HG03469 (cell line): ENCODE measurements around the gene EMILIN3.

ENCODE experiments used
- ATAC-seq: cut with Tn5 transposase; IDR thresholded peaks from one replicate; pipeline ENCODE4 v1.9.1; 2021; ENCODE audit warnings: mild to moderate bottlenecking, moderate library complexity, moderate number of reproducible peaks; ENCODE audit not compliant: unreplicated experiment

Gene EMILIN3

GRCh38 chr20:41392871-41393704, 26.5 kb upstream of the EMILIN3 start:
- ATAC-seq, result no peak

- no peak for ATAC-seq
These were observed 25.7 kb upstream of the EMILIN3 start for GRCh38 chr20:41392295-41392694.

DNA sequence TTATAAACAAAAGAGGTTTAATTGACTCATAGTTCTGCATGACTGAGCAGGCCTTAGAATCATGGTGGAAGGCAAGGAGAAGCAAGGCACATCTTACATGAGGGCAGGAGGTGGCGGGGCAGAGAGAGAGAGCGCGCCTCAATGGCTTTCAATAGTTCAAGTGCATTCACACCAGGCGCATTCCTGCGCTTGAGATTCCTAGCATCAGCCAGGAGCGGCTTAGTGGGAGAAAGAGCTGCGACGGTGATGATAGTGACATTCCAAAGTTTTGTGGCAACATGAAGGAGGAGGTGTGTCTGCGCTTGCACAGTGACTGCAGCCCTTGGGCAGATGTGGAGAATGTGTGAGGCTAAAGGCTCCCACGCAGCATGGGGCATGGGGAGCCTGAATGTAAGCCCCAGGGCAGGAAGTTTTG, 25.0 kb upstream of the EMILIN3 start:
- no peak for ATAC-seq

DNA sequence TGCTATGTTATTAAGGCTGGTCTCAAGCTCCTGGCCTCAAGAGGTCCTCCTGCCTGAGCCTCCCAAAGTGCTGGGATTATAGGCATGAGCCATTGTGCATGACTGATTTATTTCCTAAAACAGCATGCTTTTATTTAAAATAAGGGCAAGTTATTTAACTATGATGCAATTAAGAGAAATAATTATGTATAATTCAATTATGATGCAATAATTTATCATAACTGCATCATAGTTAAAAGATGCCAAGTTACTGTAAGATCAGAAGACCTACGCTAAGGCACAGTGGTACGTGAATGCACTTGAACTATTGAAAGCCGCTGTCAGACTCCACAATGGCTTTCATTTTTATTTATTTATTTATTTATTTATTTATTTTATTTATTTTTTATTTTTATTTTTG, 24.3 kb upstream of the EMILIN3 start:
- ATAC-seq, result no peak

DNA sequence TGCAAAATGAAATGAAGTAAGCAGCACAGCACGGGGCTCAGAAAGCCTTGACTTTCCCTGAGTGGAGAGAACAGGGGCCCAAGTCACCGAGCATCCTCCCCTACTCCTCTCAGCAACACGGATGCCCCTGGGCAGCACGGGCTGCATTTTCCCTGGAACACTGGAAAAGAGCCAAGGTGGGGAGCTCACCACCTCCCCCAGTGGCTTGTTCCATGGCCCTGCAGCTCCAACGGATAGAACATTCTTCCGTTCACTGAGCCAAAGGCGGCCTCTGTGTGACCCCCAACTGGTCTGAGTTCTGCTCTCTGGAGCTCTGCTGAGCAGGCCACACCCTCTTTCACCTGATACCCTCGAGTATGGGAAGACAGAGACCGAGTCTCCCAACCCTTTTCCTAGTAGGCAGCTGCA, 20.8 kb upstream of the EMILIN3 start:
- ATAC-seq, result no peak

DNA sequence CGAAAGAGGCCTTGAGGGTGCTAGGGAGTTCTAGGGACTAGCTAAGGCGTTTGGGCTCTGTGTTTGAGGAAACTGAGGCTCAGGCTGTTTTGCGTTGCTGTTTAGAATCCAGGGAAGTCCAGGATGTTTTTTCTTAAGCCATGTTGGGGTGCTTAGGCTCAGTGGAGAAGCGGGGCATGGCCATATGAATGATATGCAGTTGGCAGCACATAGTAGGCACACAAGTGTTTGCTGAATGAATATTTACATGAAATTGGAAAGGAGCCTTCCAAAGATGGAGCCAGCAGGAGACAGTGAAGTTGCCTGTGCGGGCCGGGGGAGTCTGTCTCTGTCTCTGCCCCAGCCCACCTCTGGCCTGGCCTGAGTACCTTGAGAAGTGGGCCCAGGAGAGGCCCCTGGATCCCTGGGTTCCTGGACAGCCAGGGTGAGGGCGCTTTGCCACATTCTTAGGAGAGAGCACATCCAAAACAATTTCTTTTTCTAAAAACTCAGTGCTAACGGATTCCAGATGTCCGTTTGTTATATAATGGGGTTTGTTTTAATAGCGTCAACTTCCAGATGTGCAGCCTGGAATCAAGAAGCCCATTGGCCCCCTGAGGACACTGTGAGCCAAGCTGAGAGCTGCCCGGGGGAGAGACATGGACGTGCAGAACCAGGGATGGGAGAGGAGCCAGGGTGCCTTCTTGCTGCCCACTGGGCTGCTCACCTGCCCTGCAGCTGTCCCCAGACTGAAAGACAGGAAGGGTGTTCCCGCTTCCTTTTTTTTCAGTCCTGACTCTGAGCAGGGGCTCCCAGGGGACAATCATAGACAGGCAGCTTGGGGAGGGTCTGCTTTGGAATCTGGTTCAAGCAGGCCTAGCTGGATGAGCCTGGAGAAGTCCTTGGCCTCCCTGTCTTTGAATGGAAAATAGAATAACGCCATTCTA, 20.1 kb upstream of the EMILIN3 start:
- ATAC-seq, result no peak

DNA sequence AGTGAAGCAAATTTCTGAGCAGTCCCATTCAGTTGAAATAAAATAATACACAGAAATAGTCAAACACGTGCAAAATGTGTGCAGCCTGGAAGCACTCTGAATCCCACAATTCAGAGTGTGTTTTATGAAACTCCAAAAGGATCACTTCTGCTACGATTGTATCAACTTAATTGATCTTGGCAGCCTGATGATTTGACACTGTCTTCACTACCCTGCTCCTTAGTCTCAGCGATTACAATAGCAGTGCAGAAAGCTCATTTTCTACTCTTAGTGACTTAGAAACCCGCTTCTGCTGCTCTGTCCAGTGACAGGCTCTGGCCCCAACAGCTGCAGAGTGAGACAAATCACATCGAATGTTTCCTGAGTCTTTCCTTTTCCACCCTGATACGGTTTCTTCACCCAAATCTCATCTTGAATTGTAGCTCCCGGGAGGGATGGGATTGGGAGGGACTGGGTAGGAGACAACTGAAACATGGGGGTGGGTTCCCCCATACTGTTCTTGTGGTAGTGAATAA, 16.2 kb upstream of the EMILIN3 start:
- ATAC-seq, result no peak

DNA sequence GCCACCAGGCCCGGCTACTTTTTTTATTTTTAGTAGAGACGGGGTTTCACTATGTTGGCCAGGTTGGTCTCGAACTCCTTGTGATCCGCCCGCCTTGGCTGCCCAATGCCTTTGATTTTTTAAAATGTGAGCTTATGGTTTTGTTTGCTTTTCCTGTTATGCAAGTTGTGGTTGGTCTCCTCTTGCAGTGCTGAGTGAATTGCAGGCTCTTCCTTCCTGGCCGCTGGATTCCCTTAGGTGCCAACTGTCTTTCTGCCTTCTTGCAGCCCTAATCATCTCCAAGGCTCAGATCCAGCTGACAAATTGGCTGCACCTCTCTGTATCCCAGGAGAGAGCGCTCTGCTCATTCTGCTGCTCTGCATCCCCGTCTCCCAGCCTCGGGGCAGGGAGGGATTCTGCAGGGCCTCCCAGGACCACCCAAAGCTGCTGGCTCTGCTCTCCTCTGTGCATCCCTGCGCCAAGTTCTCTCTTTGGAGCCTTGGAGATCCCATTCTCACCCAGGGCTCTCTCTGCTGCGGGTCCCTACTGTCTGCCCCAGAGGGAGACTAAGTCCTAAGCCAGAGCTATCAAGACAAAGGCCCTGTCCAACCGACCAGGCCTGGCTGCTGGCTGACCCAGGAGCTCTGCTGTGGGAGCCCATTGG, 14.1 kb upstream of the EMILIN3 start:
- no peak for ATAC-seq

DNA sequence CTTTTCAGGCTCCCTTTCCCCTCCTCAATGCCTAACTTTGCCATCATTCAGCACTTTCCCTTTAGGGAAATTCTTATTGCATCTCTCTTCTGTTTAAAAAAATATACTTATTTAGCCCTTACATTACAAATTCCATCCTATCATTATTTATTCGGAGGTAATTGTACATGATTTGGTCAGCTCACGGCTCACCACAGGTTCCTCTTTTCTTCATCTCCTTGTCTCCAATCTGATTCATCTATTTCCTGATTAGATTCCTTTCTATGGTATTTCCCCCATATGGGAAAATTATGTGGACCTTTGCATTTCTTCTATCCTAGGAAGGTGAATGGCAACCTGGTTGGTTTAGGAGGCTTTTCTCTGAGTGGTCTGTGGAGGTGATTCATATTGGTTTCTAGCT, 12.9 kb upstream of the EMILIN3 start:
- ATAC-seq, result no peak

DNA sequence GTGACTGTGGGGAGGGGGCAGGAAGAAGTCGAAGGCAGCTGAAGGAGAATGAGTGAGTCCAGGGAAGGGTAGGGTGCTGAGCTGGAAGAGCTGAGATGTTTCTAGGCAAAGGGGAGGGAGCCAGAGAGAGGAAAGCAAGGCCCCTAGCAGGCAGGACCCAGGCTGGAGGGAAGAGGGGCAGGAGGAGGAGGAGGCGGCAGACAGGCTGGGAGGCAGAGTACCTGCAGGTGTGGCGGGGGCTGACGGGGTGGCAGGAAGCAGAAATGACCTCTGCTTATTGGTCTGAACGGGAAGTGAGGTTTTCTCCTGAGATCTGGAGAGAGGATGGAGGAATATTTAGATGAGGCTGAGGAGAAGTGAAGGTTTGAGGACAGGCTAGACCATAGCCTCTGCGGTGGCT, 10.7 kb upstream of the EMILIN3 start:
- ATAC-seq, result no peak

DNA sequence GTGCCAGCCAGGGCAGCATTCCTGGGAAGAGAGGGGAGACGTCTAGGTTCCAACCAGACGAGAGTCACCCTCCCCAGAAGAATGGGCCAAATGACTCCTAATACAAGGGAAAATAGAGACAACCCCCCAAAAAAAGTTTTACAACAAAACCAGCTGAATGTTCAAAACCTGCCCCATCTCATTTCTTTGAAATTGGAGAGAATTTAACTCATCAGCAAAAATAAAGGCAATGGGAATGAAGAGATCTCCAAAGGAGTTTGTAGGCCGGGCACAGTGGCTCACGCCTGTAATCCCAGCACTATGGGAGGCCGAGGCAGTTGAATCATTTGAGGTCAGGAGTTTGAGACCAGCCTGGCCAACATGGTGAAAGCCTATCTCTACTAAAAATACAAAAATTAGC, 9.7 kb upstream of the EMILIN3 start:
- ATAC-seq, result no peak

- ATAC-seq, result no peak
These were observed 9.2 kb upstream of the EMILIN3 start for GRCh38 chr20:41375846-41376245.

- no peak for ATAC-seq
These were observed 7.6 kb upstream of the EMILIN3 start for GRCh38 chr20:41373931-41374920.

GRCh38 chr20:41373251-41373783, 6.7 kb upstream of the EMILIN3 start:
- no peak for ATAC-seq

DNA sequence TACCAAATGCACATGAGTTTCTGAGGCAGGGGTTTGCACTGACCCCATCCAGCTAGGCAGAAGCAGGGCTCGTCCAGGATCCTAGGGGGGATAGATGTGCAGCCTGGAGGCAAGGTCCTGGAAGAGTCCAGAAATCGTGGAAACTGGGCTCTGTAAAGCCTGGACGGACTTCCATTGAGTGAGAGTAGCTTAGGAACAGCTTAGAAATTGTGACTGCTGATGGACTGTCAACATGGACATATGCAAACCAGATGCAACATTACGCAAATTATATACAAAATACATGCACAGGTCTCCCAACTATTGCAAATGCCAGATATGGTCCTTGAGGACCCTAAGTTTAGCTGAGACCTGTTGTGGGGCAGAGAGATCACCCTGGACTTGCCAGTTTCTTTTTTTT, 4.8 kb upstream of the EMILIN3 start:
- ATAC-seq, result no peak

DNA sequence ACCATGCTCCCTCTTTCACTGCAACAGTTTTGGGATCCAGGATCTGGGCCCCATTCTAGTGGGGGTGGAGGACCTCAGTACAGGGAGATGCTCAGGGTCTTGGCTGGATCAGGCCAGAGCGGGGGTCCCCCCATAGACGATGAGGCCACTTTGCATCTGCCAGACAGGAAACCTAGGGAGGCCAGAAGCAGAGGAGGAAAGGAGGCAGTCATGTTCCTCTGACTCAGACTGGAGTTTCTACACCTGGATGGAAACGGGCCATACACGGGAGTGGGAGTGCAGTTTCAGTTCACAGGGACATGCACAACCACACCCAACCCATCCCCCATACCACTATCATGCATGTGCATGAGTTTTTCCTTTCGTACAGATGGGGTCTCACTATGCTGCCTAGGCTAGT, 3.6 kb upstream of the EMILIN3 start:
- no peak for ATAC-seq

DNA sequence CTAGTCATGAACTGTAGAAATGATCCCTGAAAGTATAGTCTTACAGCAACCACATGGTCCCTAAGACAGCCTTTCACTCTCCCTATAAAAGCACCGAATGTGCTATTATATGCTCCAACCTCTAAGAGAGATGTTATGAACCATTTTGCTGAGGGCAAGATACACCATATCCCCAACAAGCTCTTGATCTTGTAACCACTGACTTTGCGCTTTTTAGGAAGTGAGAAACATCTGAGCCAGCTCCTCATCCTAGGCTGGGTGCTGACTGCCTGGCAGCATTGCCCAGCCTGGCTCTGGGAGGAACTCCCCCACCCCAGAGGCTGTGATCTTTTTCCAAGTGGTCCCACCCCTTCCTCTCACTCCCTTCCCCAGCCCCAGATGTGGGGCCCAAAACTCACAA, 3.1 kb upstream of the EMILIN3 start:
- ATAC-seq, result no peak

GRCh38 chr20:41367956-41368355, 1.3 kb upstream of the EMILIN3 start:
- no peak for ATAC-seq

DNA sequence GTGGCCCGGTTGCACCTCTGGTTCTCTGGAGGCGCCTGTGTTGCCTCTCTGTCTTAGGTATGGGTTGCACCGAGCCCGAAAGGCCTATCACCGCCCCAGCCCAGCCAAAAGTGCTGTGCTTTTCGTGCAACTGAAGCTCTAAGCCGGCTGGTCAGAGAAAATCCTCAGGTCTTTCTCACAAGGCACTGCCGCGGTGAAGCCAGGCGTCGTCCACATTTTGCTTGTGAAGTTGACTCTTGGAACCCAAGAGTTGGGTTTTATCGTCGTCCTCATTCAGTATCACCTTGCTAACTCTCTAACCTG, 726 bp upstream of the EMILIN3 start:
- no peak for ATAC-seq
